ENCODE data around the gene MORN3. TPM values are rescaled to one million over a fixed set of nuclear protein-coding genes. Genes with fewer than 3 reads are reported as not detected.

Gene MORN3
- total RNA-seq, 1 donor from 2014 or later, result 1.2 TPM

DNA sequence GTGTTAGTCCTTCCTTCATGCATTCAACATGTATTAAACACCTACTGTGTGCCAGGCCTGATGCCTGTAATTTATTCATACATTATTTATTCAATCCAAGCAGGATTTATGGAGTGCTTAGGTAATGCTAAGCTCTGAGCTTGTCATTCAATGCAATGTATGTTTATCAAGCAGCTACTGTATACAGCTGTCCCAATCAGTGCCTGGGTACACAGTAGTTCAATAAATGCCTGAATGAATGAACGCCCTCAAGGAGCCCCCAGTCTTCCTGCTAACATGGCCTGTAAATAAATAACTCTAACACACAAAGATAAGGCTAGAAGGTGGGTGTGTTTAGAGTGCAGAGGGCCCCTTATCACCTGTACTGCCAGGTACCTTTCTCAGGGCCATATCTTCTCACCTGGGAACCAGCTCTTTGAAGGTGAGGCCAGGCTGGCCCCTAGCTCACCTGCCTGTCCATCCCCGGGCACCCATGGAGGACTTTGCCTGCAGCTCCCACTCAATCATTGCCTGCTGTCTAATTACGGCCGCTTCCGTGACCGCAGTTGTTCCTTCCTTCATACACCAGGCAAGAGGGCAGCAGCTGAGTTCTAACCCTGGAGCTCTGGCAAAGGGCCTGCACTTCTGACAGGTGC, 68.6 kb downstream of the MORN3 start:
- Mint-ChIP-seq H3K4me1 (ENCODE audit: low read depth, unreplicated experiment) (peaks cover 3% of the 10 kb centered on the region), H3K36me3 (ENCODE audit: unreplicated experiment) (no peaks in the 10 kb centered on the region), H3K27me3 (ENCODE audit: unreplicated experiment) (peaks cover 4% of the 10 kb centered on the region), H3K4me3 (ENCODE audit: unreplicated experiment) (no peak overlapping the region), H3K27ac (ENCODE audit: unreplicated experiment) (no peak overlapping the region), H3K9me3 (ENCODE audit: unreplicated experiment) (no peaks in the 10 kb centered on the region)
- no peak for TF ChIP-seq CTCF (IDR thresholded peaks at IDR 0.05; ENCODE audit: partially characterized antibody, unreplicated experiment)
- no peak for DNase-seq

Other genes with a start within 250 kb of the MORN3 start
- 64.3 TPM for gene KDM2B, start 88.6 kb downstream of the MORN3 start, total RNA-seq (ENCODE audit: unreplicated experiment)
- 15.9 TPM for gene ORAI1, start 43.1 kb downstream of the MORN3 start, total RNA-seq (ENCODE audit: unreplicated experiment)
- gene TMEM120B, start 43.1 kb upstream of the MORN3 start, total RNA-seq (ENCODE audit: unreplicated experiment), result 205 TPM
- 31.1 TPM for gene RHOF, start 124.0 kb upstream of the MORN3 start, total RNA-seq (ENCODE audit: unreplicated experiment)
- gene SETD1B, start 134.4 kb upstream of the MORN3 start, total RNA-seq (ENCODE audit: unreplicated experiment), result 35.0 TPM
- not detected for gene HPD, start 189.2 kb upstream of the MORN3 start, total RNA-seq (ENCODE audit: unreplicated experiment)
- gene PSMD9, start 219.1 kb upstream of the MORN3 start, total RNA-seq (ENCODE audit: unreplicated experiment), result 53.2 TPM
- 2.8 TPM for gene CFAP251, start 248.9 kb upstream of the MORN3 start, total RNA-seq (ENCODE audit: unreplicated experiment)